MM.1S (cell line): ENCODE measurements around the gene MRGPRG.

Source experiments
- DNase-seq: peaks from one replicate; pipeline ENCODE4 v3.0.0-alpha.2; 2015
- H2AFZ ChIP-seq: fragments of 300-600 bp; sonication (generic); 2 replicates; pipeline ENCODE4 v1.6.0; 2016; ENCODE audit warnings: antibody characterized with exemption, low read length
- H3F3A ChIP-seq: fragments of 300-600 bp; sonication (generic); 2 replicates; pipeline ENCODE4 v1.6.1; 2016; ENCODE audit warnings: mild to moderate bottlenecking, antibody characterized with exemption, low read length, moderate library complexity, mixed read lengths; ENCODE audit not compliant: insufficient read depth
- H3K27ac ChIP-seq: fragments of 300-600 bp; sonication (generic); 2 replicates; pipeline ENCODE4 v1.5.1; 2016; ENCODE audit warnings: mild to moderate bottlenecking, low read length
- H3K27me3 ChIP-seq: fragments of 300-600 bp; sonication (generic); replicated peaks from 2 replicates; pipeline ENCODE4 v1.6.0; 2016; ENCODE audit warnings: low read length; ENCODE audit not compliant: insufficient read depth
- H3K36me3 ChIP-seq: fragments of 300-600 bp; sonication (generic); replicated peaks from 2 replicates; pipeline ENCODE4 v1.6.1; 2016; ENCODE audit warnings: mild to moderate bottlenecking, low read length, mixed read lengths; ENCODE audit not compliant: insufficient read depth
- H3K4me1 ChIP-seq: fragments of 300-600 bp; sonication (generic); 2 replicates; pipeline ENCODE4 v1.6.1; 2016; ENCODE audit warnings: low read length, mixed read lengths
- H3K4me2 ChIP-seq: fragments of 300-600 bp; sonication (generic); 2 replicates; pipeline ENCODE4 v1.6.0; 2016; ENCODE audit warnings: low read depth, low read length
- H3K4me3 ChIP-seq: fragments of 300-600 bp; sonication (generic); 2 replicates; pipeline ENCODE4 v1.5.1; 2016; ENCODE audit warnings: low read length, mixed read lengths
- H3K79me2 ChIP-seq: fragments of 300-600 bp; sonication (generic); 2 replicates; pipeline ENCODE4 v1.6.1; 2016; ENCODE audit warnings: mixed run types, low read length, mixed read lengths
- H3K9ac ChIP-seq: fragments of 300-600 bp; sonication (generic); 2 replicates; pipeline ENCODE4 v1.6.1; 2016; ENCODE audit warnings: low read length, mixed read lengths
- H3K9me2 ChIP-seq: fragments of 300-600 bp; sonication (generic); replicated peaks from 2 replicates; pipeline ENCODE4 v1.6.1; 2016; ENCODE audit warnings: mild to moderate bottlenecking, low read length, mixed read lengths; ENCODE audit not compliant: insufficient read depth
- H3K9me3 ChIP-seq: fragments of 300-600 bp; sonication (generic); replicated peaks from 2 replicates; pipeline ENCODE4 v1.6.1; 2016; ENCODE audit warnings: mild to moderate bottlenecking, low read length, mixed read lengths; ENCODE audit not compliant: insufficient read depth
- H4K20me1 ChIP-seq: fragments of 300-600 bp; sonication (generic); 2 replicates; pipeline ENCODE4 v1.6.1; 2016; ENCODE audit warnings: mild to moderate bottlenecking, low read length, moderate library complexity, mixed read lengths; ENCODE audit not compliant: insufficient read depth
- EZH2 ChIP-seq: fragments of 300-600 bp; sonication (generic); optimal IDR thresholded peaks from 2 replicates; pipeline ENCODE3; 2017; ENCODE audit warnings: low read depth, mild to moderate bottlenecking, antibody characterized with exemption, low read length, mixed read lengths
- EZH2phosphoT487 ChIP-seq: fragments of 300-600 bp; sonication (generic); IDR thresholded peaks from 2 replicates; pipeline ENCODE4 v1.6.1; 2018; ENCODE audit warnings: antibody characterized with exemption, low read length
- TF ChIP-seq, protein P1 (sequence below): fragments of 300-600 bp; sonication (generic); IDR thresholded peaks from 2 replicates; pipeline ENCODE4 v1.5.1; 2016; ENCODE audit warnings: antibody characterized with exemption, low read length, mixed read lengths

MRGPRG gene

DNA sequence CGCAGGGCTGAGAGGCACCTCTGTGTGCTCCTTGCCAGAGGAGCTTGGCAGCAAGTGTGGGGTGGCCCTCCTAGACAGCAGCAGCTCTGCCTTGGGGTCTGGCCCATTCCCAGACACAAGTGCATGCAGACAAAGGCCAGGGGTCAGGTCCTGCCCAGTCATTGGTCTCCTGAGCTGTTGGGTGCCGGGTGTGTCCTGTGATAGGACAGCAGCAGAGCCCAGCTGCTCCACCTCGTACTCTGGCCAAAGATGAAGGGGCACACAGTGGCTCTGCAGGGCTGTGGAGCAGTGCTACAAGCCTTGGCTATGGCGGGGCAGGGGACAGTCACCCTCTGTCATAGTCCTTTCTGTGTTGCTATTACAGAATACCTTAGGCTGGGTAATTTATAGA, 36.2 kb downstream of the MRGPRG start:
- Histone ChIP-seq H3K27ac (no peak overlapping the region), H2AFZ (no peak overlapping the region), H4K20me1 (no peaks in the 10 kb centered on the region), H3K27me3 (peaks cover 10% of the 10 kb centered on the region; the same call in 1 of the 2 replicates), H3K4me3 (no peak overlapping the region), H3K9ac (no peak overlapping the region), H3K9me2 (no peaks in the 10 kb centered on the region), H3K4me2 (no peak overlapping the region), H3K36me3 (no peaks in the 10 kb centered on the region), H3K9me3 (no peaks in the 10 kb centered on the region), H3F3A (no peaks in the 10 kb centered on the region), H3K79me2 (no peaks in the 10 kb centered on the region), H3K4me1 (no peaks in the 10 kb centered on the region)
- no peak for DNase-seq
- TF ChIP-seq EZH2phosphoT487 (no peak), EZH2 (no peak)
- TF ChIP-seq, protein P1, sequence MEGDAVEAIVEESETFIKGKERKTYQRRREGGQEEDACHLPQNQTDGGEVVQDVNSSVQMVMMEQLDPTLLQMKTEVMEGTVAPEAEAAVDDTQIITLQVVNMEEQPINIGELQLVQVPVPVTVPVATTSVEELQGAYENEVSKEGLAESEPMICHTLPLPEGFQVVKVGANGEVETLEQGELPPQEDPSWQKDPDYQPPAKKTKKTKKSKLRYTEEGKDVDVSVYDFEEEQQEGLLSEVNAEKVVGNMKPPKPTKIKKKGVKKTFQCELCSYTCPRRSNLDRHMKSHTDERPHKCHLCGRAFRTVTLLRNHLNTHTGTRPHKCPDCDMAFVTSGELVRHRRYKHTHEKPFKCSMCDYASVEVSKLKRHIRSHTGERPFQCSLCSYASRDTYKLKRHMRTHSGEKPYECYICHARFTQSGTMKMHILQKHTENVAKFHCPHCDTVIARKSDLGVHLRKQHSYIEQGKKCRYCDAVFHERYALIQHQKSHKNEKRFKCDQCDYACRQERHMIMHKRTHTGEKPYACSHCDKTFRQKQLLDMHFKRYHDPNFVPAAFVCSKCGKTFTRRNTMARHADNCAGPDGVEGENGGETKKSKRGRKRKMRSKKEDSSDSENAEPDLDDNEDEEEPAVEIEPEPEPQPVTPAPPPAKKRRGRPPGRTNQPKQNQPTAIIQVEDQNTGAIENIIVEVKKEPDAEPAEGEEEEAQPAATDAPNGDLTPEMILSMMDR = no peak

DNA sequence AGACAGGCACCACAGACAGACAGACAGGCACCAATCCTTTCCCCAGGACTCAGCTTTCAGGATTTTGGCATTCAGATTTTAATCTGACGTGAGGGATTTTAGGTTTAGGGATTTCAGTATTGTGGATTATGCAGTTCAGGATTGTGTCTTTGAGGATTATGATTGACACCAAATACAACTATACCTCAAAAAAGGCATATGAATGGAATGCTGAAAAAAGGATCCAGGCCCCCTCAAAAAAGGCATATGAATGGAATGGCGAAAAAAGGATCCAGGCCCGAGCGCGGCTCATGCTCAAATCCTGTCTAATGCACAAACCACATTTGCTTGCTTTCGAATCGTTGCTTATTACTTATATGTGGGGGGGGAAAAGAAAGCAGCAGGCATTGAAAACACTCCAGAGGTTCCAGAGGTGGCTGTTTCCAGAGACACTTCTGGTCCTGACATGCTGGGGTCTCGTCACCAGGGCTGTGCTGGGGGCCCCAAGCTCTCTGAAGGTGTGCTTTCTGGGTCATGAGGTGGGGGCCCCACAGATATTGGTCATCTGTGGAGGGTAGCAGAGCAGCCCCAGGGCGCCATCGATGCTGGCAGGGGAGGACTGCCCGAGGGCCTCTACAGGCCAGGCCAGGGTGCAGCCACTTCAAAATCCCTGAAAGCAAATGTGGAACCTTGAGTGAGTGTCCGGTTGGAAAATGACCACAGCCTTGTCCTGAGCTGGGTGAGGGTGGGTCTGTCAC, 36.7 kb downstream of the MRGPRG start:
- Histone ChIP-seq H3K79me2 (no peaks in the 10 kb centered on the region), H4K20me1 (no peaks in the 10 kb centered on the region), H3K27me3 (peaks cover 4% of the 10 kb centered on the region; the same call in 1 of the 2 replicates), H3K4me3 (no peak overlapping the region), H3K27ac (no peak overlapping the region), H3K4me1 (no peaks in the 10 kb centered on the region), H3K9me3 (no peaks in the 10 kb centered on the region), H3K9me2 (no peaks in the 10 kb centered on the region), H2AFZ (no peak overlapping the region), H3K36me3 (no peaks in the 10 kb centered on the region), H3K9ac (no peak overlapping the region), H3F3A (no peaks in the 10 kb centered on the region), H3K4me2 (no peak overlapping the region)
- TF ChIP-seq EZH2phosphoT487 (no peak), EZH2 (no peak)
- TF ChIP-seq, protein P1 = no peak
- no peak for DNase-seq

DNA sequence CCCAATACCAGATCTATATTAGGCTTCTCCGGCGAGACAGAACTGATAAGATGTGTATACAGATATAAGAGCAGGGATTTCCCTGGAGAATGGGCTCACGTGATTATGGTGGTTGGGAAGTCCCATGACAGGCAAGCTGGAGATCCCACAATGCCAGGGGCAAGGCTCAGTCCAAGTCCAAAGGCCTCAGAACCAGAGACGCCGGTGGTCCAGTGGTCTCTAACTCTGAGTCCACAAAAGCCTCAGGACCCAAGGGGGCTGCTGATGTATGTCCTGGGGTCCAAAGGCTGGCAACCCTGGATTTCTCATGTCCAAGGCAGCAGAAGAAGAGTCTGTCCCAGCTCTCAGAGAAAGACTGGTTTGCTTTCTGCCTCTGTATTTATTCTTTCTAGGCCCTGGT, 37.7 kb downstream of the MRGPRG start:
- H3K27ac ChIP-seq = no peak overlapping the region
- no peak for TF ChIP-seq EZH2
- TF ChIP-seq, protein P1 = no peak
- no peak for TF ChIP-seq EZH2phosphoT487
- no peaks in the 10 kb centered on the region for H3K9me2 ChIP-seq
- no peak for DNase-seq
- H3K79me2 ChIP-seq = no peaks in the 10 kb centered on the region
- H3K4me2 ChIP-seq = no peak overlapping the region
- H3K4me3 ChIP-seq = no peak overlapping the region
- no peaks in the 10 kb centered on the region for H3K4me1 ChIP-seq
- H3F3A ChIP-seq = no peaks in the 10 kb centered on the region
- no peaks in the 10 kb centered on the region for H3K9me3 ChIP-seq
- no peaks in the 10 kb centered on the region for H4K20me1 ChIP-seq
- no peaks in the 10 kb centered on the region for H3K36me3 ChIP-seq
- no peak overlapping the region for H3K9ac ChIP-seq
- H3K27me3 ChIP-seq = no peaks in the 10 kb centered on the region
- H2AFZ ChIP-seq = no peak overlapping the region
